NCI-H345 (cell line): ENCODE measurements around the gene GPC5.
"Not testable (repeated sequence)": the region's sequence is repeated elsewhere in the genome, so short reads cannot be mapped to it uniquely, and the experiment has no call there.

ENCODE experiments used
- DNase-seq: peaks from one replicate; lab custom pipeline; 2025; lab: John Stamatoyannopoulos, UW

GPC5 gene

DNA sequence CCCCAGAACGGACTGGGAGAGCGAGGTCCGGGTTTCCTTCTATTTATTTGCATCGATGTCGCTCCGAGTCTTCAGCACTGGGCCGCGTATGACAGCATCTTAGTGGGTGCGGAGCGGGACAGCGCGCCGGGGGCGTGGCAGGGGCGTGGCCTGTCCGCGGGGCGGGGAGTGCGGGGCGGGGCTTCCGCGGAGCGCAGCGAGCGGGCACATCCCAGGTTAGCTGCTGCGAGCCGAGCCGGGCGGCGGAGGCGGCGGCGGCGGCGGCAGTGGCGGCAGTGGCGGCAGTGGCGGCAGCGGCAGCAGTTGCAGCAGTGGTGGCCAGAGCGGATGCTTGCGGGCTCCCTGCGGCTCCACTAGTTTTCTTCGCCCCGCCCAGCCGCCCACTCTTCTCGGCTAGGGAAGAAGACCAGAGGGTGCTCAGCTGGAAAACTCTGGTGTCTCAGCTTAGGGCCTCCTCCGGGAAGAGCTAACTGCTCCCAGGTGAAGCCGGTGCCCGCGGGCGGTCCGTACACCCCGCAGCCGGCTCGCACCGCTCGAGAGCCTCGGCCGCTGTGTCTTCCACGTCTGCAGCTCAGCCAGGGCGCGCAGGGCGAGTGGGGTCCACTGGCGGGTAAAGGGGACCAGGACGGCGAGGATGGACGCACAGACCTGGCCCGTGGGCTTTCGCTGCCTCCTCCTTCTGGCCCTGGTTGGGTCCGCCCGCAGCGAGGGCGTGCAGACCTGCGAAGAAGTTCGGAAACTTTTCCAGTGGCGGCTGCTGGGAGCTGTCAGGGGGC, at the start of gene GPC5:
TSS of gene GPC5 (plus strand) at position 209 of the 776 bp plus-strand sequence.
- DNase-seq, result peak; percentile 62

- DNase-seq, result peak; percentile 89
Measured at GRCh38 chr13:91348906-91349435, 49.5 kb upstream of the GPC5 start.

DNA sequence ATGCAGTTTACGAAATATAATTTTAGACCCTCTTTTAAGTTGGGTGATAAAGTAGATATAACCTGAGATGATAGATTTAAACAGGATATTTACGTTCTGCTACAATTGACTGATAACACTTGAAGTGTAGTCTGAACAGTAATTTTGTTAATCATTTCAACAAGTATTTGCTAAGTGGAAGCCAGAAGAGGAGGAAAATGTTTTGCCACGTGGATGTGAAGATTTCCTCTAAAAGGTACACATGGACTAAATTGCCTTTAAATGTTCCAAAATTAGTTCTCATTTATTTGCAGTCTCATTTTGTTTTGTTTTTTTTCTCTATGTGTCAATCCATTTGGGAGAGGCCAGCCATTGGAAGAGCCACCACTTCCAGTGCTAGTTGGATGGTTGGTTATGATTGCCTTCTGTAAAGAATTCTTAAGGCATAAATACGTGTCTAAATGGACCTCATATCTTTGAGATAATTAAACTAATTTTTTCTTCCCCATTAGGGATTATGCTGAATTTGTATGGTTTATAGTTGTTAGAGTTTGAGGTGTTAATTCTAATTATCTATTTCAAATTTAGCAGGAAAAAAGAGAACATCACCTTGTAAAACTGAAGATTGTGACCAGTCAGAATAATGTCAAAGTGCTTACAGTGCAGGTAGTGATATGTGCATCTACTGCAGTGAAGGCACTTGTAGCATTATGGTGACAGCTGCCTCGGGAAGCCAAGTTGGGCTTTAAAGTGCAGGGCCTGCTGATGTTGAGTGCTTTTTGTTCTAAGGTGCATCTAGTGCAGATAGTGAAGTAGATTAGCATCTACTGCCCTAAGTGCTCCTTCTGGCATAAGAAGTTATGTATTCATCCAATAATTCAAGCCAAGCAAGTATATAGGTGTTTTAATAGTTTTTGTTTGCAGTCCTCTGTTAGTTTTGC, 48.2 kb upstream of the GPC5 start:
- no peak for DNase-seq

- DNase-seq, result no peak
Measured at GRCh38 chr13:91351123-91351522, 47.3 kb upstream of the GPC5 start.

DNA sequence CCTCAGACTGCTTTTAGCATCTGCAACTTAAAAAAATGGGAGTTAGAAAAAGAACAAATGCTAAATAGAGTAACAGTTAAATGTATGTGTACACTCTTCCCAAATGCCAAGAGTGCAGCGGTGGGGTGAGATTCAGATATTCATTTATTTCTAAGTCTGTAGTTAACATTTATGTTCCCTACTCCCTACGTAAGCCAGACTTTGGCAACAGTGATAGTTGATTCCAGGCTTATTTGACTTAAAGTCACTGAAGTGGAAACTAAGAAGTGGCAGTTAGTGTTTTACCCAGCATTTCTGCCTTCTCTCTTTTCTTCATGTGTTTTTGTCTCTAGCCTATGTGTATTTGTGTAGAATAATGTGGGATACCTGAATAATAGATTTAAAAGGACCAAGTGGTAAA, 46.4 kb upstream of the GPC5 start:
- DNase-seq, result no peak

DNA sequence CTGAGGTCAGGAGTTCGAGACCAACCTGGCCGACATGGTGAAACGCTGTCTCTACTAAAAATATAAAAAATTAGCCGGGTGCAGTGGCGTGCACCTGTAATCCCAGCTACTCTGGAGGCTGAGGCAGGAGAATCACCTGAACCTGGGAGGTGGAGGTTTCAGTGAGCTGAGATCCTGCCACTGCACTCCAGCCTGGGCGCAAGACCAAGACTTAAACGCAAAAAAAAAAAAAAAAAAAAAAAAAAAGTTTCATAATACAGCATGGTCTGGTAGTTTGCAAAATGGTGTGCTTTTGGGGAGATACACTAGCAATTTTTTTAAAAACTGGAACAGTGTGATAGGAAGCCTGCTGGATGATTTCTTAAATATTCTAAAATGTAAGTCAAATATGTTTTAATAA, 45.5 kb upstream of the GPC5 start:
- not testable (repeated sequence) for DNase-seq

- DNase-seq, result no peak
Measured at GRCh38 chr13:91353494-91353893, 44.9 kb upstream of the GPC5 start.

- DNase-seq, result no peak
Measured at GRCh38 chr13:91355099-91355825, 43.2 kb upstream of the GPC5 start.

DNA sequence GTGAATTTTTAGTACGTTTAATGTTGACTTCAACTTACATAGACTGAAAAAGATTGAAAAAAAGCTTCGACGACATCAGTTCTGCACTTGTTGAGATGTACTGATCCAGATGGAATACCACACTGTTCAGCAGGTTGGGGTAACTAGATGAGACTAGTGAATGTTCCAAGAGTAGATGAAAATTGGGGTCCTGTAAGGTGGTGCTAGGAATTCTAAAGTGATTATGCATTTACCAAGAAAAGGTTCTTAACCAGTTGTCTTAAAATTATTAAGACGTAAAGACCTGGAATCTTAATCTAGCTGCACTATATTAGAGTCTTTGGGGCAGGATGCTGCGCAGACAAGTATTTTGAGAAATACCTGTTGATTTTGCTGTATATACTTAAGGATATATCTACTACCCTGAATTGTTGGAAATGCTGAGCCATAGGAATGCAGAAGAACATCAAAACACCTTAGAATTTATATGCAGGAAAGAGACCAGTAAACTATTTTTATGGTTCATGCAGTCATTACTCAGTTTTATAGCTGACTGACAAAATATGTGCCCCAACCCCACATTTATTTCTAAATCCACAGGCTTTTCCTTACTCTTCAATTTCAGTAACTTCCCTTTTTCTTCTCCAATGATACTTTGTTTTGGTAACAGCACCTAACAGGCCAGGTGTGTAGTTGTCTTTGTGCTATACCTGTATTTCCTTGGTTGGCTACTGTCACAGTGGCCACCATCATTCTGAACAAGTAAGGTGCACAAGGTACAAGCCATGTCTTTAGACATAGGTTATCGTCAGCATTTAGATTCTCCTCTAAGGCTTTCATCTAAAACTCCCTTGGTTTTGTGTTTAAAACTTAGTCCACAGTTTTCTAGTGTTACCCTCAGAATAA, 42.4 kb upstream of the GPC5 start:
- no peak for DNase-seq

DNA sequence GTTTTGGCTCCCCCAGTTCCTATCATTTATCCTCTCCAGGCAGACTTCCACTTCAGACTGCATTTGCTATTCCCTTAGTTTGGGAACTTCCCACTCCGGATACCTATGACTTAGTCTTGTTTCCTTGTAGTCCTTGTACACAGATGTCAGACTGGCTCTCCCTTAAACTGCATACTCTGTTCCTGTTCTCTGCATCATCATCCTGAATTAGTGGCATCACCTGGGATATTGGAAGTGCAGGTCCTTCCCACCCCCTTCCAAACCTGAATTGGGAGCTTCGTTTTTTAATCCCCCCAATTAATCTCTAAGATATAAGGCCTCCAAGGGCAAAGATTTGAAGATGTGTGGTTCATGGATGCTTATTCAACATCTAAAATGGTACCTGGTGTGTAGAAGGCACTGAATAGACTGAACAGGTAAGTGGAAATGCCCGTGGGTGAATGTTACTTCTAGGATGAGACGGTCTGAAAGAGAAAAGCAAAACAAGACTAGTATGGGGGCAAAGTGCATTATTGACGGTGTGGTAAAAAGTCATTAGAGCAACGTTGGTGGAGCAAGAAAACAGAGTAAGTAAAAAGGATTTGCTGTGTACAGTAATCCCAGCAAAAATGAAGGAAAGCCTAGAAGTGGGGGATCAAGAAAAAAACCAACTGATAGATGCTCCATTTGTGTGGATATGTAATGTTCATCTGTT, 41.4 kb upstream of the GPC5 start:
- DNase-seq, result no peak

- no peak for DNase-seq
Measured at GRCh38 chr13:91357613-91358386, 40.6 kb upstream of the GPC5 start.

DNA sequence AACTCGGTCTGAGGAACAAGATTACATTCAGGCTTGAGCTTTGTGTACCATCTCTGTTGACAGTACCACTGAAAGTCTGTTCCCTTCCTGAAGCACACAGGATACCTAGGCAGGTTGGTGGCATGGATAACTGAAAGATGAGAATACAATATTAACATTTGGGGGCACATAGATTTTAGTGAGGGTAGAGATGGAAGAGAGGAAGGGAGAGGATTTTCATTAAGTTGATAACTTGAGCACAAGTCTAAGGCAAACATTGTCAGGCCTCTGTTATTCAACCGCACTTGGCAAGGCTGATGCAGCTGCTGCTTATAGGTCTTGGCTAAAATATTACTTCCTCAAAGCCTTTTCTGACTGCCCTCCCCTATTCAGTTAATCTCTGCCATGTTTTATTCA, 40.0 kb upstream of the GPC5 start:
- no peak for DNase-seq

DNA sequence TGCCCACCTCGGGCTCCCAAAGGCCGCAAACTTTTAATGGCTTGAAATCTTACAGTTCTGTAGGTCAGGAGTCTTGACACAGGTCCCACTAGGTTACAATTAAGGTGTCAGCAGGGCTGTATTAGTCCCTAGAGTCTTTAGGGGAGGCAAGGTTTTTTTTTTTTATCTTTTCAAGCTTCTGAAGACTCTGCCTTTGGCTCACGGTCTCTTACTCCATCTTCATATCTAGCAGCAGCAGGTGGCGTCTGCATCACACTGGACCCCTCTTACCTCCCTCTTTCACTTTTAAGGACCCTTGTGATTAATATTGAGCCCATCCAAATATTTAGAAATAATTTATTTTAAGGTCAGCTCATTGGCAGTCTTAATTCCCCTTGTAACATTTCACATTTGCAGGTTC, 39.3 kb upstream of the GPC5 start:
- no peak for DNase-seq

GRCh38 chr13:91359631-91360030, 38.8 kb upstream of the GPC5 start:
- no peak for DNase-seq

DNA sequence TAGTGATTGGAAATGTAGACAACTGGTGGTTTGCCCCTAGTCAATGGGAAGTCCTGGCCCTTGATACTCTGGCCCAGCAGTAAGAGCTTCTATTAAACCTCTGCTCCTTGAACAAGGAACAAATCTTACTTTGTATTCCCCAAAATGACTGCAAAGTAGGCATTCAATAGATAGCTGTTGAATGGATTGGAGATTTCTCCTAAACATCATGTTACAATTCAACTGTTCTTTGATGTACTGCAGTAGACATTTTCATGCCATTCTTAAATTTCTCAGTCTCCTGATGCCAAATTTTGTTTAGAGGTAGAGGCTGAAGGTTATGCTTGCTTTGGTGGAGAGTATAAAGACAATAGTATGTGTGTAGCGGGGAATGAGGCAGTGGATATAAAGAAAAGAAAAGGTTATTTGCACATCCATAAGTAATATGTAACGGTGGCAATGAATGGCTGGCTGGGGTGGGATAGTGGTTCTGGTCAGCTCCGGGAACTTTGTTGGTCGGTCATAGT, 38.1 kb upstream of the GPC5 start:
- DNase-seq, result no peak

GRCh38 chr13:91361755-91362271, 36.6 kb upstream of the GPC5 start:
- no peak for DNase-seq

DNA sequence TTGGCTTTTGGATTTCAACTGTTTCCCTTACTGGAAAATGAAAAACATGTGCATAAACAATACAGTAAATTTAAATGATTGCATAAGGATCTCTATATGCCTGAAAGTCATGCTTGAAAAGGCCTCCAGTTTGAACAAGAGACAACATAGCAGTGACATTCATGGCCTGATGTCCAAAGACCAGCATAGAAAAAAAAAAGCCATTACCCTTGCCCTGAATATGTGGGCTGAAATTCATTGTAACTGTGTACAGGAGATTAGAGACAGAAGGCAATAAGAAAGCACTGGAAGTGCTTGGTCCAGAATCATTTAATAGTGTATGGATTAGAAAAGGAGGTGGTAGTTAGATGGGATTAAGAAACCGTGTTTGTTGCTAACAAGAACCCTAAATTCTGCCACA, 35.5 kb upstream of the GPC5 start:
- DNase-seq, result no peak

- DNase-seq, result no peak
Measured at GRCh38 chr13:91368101-91368500, 30.3 kb upstream of the GPC5 start.

DNA sequence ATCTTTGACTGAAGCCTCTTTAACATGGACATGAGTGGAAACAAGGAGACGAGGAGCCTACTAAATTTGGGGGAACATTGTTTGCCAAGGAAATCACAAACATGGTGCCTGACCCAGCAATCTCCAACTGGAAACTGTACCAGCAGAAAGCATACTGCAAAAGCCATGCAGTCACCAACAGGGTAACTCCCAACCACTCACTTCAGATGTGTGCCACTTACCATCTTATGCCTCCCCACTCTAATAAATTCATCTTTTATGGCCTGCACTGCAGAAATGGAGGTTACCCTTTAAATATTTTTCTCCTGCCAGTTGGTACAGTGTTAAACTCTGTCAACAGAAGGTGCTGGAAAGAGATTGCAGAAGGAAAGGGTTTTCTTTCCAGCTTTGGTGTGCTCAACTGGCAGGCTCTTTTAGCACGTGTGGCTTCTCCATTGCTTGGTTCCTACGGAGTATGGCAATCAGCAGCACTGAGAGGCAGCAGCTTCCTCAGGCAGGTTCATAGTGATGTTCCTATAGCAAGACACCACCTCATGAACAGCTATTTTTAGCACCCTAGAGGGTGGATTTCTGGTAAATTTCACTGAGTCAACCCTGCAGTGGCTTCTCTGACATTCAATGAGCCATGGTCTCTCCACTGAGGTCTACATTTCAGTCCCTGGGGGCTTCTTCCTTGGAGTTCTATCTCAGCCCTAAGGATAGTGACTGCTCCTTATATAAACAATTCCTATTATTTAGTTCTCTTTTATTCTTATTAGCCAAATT, 29.6 kb upstream of the GPC5 start:
- DNase-seq, result no peak
